Left renal pelvis (tissue), 4 donors: ENCODE results near the gene CLUH. TPM values are rescaled to one million over a fixed set of nuclear protein-coding genes. Genes with fewer than 3 reads are reported as not detected.

Source experiments
- polyA plus RNA-seq, 4 donors: library from polyadenylated mRNA; unstranded; fragments of 120-200 nt; gene quantifications; one replicate each; pipeline ENCODE4 v1.2.1, GENCODE V29; 2013; ENCODE audit not compliant: insufficient read length in 4 of 4

CLUH gene
- polyA plus RNA-seq, 4 donors: 22.0 to 58.6 (median 45.7) TPM

Other genes starting within 250 kb of the CLUH start
- gene METTL16, start 199.9 kb downstream of the CLUH start, polyA plus RNA-seq: 10 to 100 TPM; 39.1 to 42.5 (median 40.5) TPM
- gene PAFAH1B1, start 118.1 kb downstream of the CLUH start, polyA plus RNA-seq: 100 to 1,000 TPM; 132 to 143 (median 141) TPM
- under 1 TPM; 0.13 to 0.43 (median 0.32) TPM for gene CCDC92B, start 37.9 kb upstream of the CLUH start, polyA plus RNA-seq
- gene RAP1GAP2, start 84.7 kb upstream of the CLUH start, polyA plus RNA-seq: 10 to 100 TPM in 3 of 4 donors, 1 to 10 TPM in 1; 1.7 to 28.5 (median 24.1) TPM